Astrocyte of the cerebellum (primary cell): ENCODE results near the gene ELN.
"Not testable (repeated sequence)": the region's sequence is repeated elsewhere in the genome, so short reads cannot be mapped to it uniquely, and the experiment has no call there.

Source experiments
- DNase-seq: peaks from one replicate; pipeline ENCODE4 v3.0.0-alpha.2; 2011; ENCODE audit warnings: low read depth
- H3K4me3 ChIP-seq: 2 replicates; pipeline ENCODE4 v1.5.1; 2011; ENCODE audit warnings: mild to moderate bottlenecking, low read depth, low read length, moderate library complexity
- CTCF ChIP-seq: IDR thresholded peaks from 2 replicates; pipeline ENCODE4 v1.5.1; 2012; ENCODE audit warnings: low read length, low read depth, moderate library complexity, mild to moderate bottlenecking; ENCODE audit errors: missing control alignments
- in situ Hi-C: cut with HindIII; loops from 2 replicates; pipeline ENCODE4 v1.10.0; 2017; ENCODE audit warnings: low sequenced_read_pairs

ELN gene

GRCh38 chr7:74044366-74045350, 16.7 kb downstream of the ELN start:
- no peak for DNase-seq
- no peak overlapping the region for H3K4me3 ChIP-seq
- in situ Hi-C loops = no loop called here
- no peak for TF ChIP-seq CTCF

- in situ Hi-C loops, H3K4me3 ChIP-seq, DNase-seq: not testable (repeated sequence)
Measured at GRCh38 chr7:74046581-74046980, 18.6 kb downstream of the ELN start.

- H3K4me3 ChIP-seq = no peak overlapping the region
- no peak for DNase-seq
- in situ Hi-C loops = no loop called here
- no peak for TF ChIP-seq CTCF
Measured at GRCh38 chr7:74047804-74048380, 19.9 kb downstream of the ELN start.

- in situ Hi-C loops = no loop called here
Measured at GRCh38 chr7:74048999-74049599, 21.1 kb downstream of the ELN start.

GRCh38 chr7:74049997-74050798, 22.2 kb downstream of the ELN start:
- no peak overlapping the region for H3K4me3 ChIP-seq
- TF ChIP-seq CTCF = no peak
- in situ Hi-C loops = loop anchor here (25.0 kb wide), 1 partner anchor 362 kb away; no protein-coding TSS in a partner anchor
- no peak for DNase-seq

More at GRCh38 chr7:74048999-74049599, 21.1 kb downstream of the ELN start:
- DNase-seq = no peak
- no peak for TF ChIP-seq CTCF
- H3K4me3 ChIP-seq = no peak overlapping the region

- DNase-seq = no peak
- no peak overlapping the region for H3K4me3 ChIP-seq
- in situ Hi-C loops = loop anchor here (25.0 kb wide), 1 partner anchor 361 kb away; no protein-coding TSS in a partner anchor
- no peak for TF ChIP-seq CTCF
Measured at GRCh38 chr7:74051193-74051592, 23.2 kb downstream of the ELN start.
